Epithelial cell of proximal tubule (primary cell): Measurements from ENCODE around the gene PDE4D. TPM values are rescaled to one million over a fixed set of nuclear protein-coding genes. Genes with fewer than 3 reads are reported as not detected.

Experiments used
- DNase-seq: peaks from one replicate; pipeline ENCODE4 v3.0.0-alpha.2; 2011; ENCODE audit warnings: low read depth
- H3K4me3 ChIP-seq: 2 replicates; pipeline ENCODE4 v1.5.1; 2011; ENCODE audit warnings: low read depth, mild to moderate bottlenecking, low read length
- CTCF ChIP-seq: conservative IDR thresholded peaks from 2 replicates; pipeline ENCODE4 v1.5.1; 2012; ENCODE audit warnings: low read depth, mild to moderate bottlenecking, low read length
- total RNA-seq: library from RNA; depleted of rRNA; stranded (reverse); fragments of >200 nt; gene quantifications from 2 replicates; pipeline ENCODE4 v1.2.3, GENCODE V29; 2015

The PDE4D gene
- total RNA-seq, 1 donor from 2014 or later, result 18.4 TPM

GRCh38 chr5:59557572-59557971, 336.0 kb downstream of the PDE4D start:
- H3K4me3 ChIP-seq, result no peak overlapping the region
- no peak for TF ChIP-seq CTCF
- DNase-seq, result no peak

- TF ChIP-seq CTCF, result no peak
These were observed 337.9 kb downstream of the PDE4D start for GRCh38 chr5:59555596-59555995.

GRCh38 chr5:59554501-59554900, 339.0 kb downstream of the PDE4D start:
- peak overlapping the region; percentile 20 for H3K4me3 ChIP-seq
- TF ChIP-seq CTCF, result no peak
- no peak for DNase-seq

More at GRCh38 chr5:59555596-59555995, 337.9 kb downstream of the PDE4D start:
- DNase-seq, result no peak
- no peak overlapping the region for H3K4me3 ChIP-seq

GRCh38 chr5:59553992-59554391, 339.5 kb downstream of the PDE4D start:
- DNase-seq, result no peak
- TF ChIP-seq CTCF, result no peak
- peak overlapping the region; percentile 20 for H3K4me3 ChIP-seq

- H3K4me3 ChIP-seq, result no peak overlapping the region
- TF ChIP-seq CTCF, result no peak
- no peak for DNase-seq
These were observed 344.6 kb downstream of the PDE4D start for GRCh38 chr5:59548807-59549357.

- no peak for TF ChIP-seq CTCF
- no peak overlapping the region for H3K4me3 ChIP-seq
- DNase-seq, result no peak
These were observed 345.8 kb downstream of the PDE4D start for GRCh38 chr5:59547731-59548130.

GRCh38 chr5:59544573-59544972, 349.0 kb downstream of the PDE4D start:
- DNase-seq, result no peak
- H3K4me3 ChIP-seq, result no peak overlapping the region
- no peak for TF ChIP-seq CTCF
